Body of pancreas (tissue), 4 donors: ENCODE results near the gene RASSF10. TPM values are rescaled to one million over a fixed set of nuclear protein-coding genes. Genes with fewer than 3 reads are reported as not detected.

ENCODE experiments used
- ATAC-seq: fragments of 150-250 bp; one replicate; pipeline ENCODE4 v1.9.1; 2016
- DNase-seq, 4 donors: peaks; one replicate each; pipeline ENCODE4 v3.0.0-alpha.2; 2019
- H3K27ac ChIP-seq, 4 donors: fragments of 200-600 bp; sonication (generic); 1 replicate in 3 of 4; 2 replicates in 1 of 4; pipeline versions ENCODE4 v1.5.1 to v1.6.1; 2016 to 2019; ENCODE audit warnings: mild to moderate bottlenecking in 1 of 4, mixed read lengths in 1 of 4, moderate library complexity in 1 of 4
- H3K27me3 ChIP-seq, 2 donors: fragments of 200-600 bp; sonication (generic); one replicate each; pipeline ENCODE4 v1.6.0; 2016; ENCODE audit warnings: mild to moderate bottlenecking in 1 of 2
- H3K36me3 ChIP-seq, 2 donors: fragments of 200-600 bp; sonication (generic); replicated peaks in 1 of 2; 2 replicates each; pipeline ENCODE4 v1.5.1; 2016; ENCODE audit warnings: low read depth in 2 of 2; ENCODE audit not compliant: insufficient read depth in 1 of 2
- H3K4me1 ChIP-seq: fragments of 200-600 bp; sonication (generic); one replicate; pipeline ENCODE4 v1.6.0; 2016
- H3K4me3 ChIP-seq, 2 donors: fragments of 200-600 bp; sonication (generic); 1 replicate in 1 of 2; 2 replicates in 1 of 2; pipeline ENCODE4 v1.5.1; 2016 to 2019
- H3K9me3 ChIP-seq, 3 donors: fragments of 200-600 bp; sonication (generic); 1 replicate in 2 of 3; 2 replicates in 1 of 3; pipeline ENCODE4 v1.5.1; 2016
- POLR2A ChIP-seq, 3 donors: fragments of 450-650 bp; IDR thresholded peaks; one replicate each; pipeline ENCODE4 v1.6.1; 2016; ENCODE audit warnings: antibody characterized with exemption in 3 of 3, mild to moderate bottlenecking in 2 of 3
- WGBS, 2 donors: methylation state at CpG; one replicate each; pipeline ENCODE4 v1.1.5; 2017; 5-methylcytosine and 5-hydroxymethylcytosine counted together
- intact Hi-C: fragments of 100-400 bp; cut with DNase I; formaldehyde crosslinking; loops from one replicate; pipeline ENCODE4 v1.15.1; 2023
- total RNA-seq, 2 donors: library from RNA; depleted of rRNA; stranded (reverse); fragments of >200 nt; gene quantifications; one replicate each; pipeline ENCODE4 v1.1.0, GENCODE V29; 2016
- TF ChIP-seq, protein P1 (sequence below), 7 experiments: fragments of 450-650 bp in 4 of 7; fragments of 200-600 bp in 3 of 7; sonication (generic) in 3 of 7; IDR thresholded peaks; one replicate each; pipeline ENCODE4 v1.5.1; 2016 to 2019; ENCODE audit warnings: antibody characterized with exemption in 7 of 7

Gene RASSF10
- total RNA-seq, 2 donors from 2014 or later = not detected

- no peak for TF ChIP-seq POLR2A (IDR thresholded peaks at IDR 0.05)
- TF ChIP-seq, protein P1, sequence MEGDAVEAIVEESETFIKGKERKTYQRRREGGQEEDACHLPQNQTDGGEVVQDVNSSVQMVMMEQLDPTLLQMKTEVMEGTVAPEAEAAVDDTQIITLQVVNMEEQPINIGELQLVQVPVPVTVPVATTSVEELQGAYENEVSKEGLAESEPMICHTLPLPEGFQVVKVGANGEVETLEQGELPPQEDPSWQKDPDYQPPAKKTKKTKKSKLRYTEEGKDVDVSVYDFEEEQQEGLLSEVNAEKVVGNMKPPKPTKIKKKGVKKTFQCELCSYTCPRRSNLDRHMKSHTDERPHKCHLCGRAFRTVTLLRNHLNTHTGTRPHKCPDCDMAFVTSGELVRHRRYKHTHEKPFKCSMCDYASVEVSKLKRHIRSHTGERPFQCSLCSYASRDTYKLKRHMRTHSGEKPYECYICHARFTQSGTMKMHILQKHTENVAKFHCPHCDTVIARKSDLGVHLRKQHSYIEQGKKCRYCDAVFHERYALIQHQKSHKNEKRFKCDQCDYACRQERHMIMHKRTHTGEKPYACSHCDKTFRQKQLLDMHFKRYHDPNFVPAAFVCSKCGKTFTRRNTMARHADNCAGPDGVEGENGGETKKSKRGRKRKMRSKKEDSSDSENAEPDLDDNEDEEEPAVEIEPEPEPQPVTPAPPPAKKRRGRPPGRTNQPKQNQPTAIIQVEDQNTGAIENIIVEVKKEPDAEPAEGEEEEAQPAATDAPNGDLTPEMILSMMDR (IDR thresholded peaks at IDR 0.05) = no peak
- H3K4me1 ChIP-seq = peaks cover 15% of the 10 kb centered on the region
- ATAC-seq = no peak
- no peak overlapping the region for H3K27ac ChIP-seq
- no peaks in the 10 kb centered on the region for H3K9me3 ChIP-seq
- H3K4me3 ChIP-seq = no peak overlapping the region
- intact Hi-C loops = no loop called here
- no peak for DNase-seq
- no peaks in the 10 kb centered on the region for H3K36me3 ChIP-seq
- no peaks in the 10 kb centered on the region for H3K27me3 ChIP-seq
- 78% methylated on average over 3 of the region's 3 CpGs for WGBS, 2 donors
Observed at GRCh38 chr11:13029872-13030271, 20.8 kb downstream of the RASSF10 start.

GRCh38 chr11:13030857-13031256 is 21.7 kb downstream of the RASSF10 start:
- H3K27me3 ChIP-seq = no peaks in the 10 kb centered on the region
- 5 to 11% methylated on average over 3 of the region's 3 CpGs for WGBS, 2 donors
- peaks cover 15% of the 10 kb centered on the region for H3K4me1 ChIP-seq
- intact Hi-C loops = no loop called here
- ATAC-seq (peak; percentile 86), DNase-seq (peak; percentile 79 to 91 (median 86))
- H3K36me3 ChIP-seq = no peaks in the 10 kb centered on the region
- H3K27ac ChIP-seq = no peak overlapping the region
- H3K9me3 ChIP-seq = no peaks in the 10 kb centered on the region
- H3K4me3 ChIP-seq = no peak overlapping the region
- no peak for TF ChIP-seq POLR2A (IDR thresholded peaks at IDR 0.05)
- TF ChIP-seq, protein P1 (IDR thresholded peaks at IDR 0.05) = no peak

- Histone ChIP-seq H3K27me3 (no peaks in the 10 kb centered on the region), H3K4me1 (peaks cover 15% of the 10 kb centered on the region), H3K27ac (no peak overlapping the region), H3K9me3 (no peaks in the 10 kb centered on the region), H3K4me3 (no peak overlapping the region), H3K36me3 (no peaks in the 10 kb centered on the region)
- DNase-seq (no peak), ATAC-seq (no peak)
- intact Hi-C loops = no loop called here
- TF ChIP-seq, protein P1 (IDR thresholded peaks at IDR 0.05) = no peak
- no peak for TF ChIP-seq POLR2A (IDR thresholded peaks at IDR 0.05)
Observed at GRCh38 chr11:13031349-13031748, 22.2 kb downstream of the RASSF10 start.

- H3K27me3 ChIP-seq = no peaks in the 10 kb centered on the region
- no peaks in the 10 kb centered on the region for H3K36me3 ChIP-seq
- DNase-seq (no peak), ATAC-seq (no peak)
- H3K9me3 ChIP-seq = no peaks in the 10 kb centered on the region
- intact Hi-C loops = no loop called here
- peaks cover 15% of the 10 kb centered on the region for H3K4me1 ChIP-seq
- no peak overlapping the region for H3K27ac ChIP-seq
- TF ChIP-seq POLR2A (IDR thresholded peaks at IDR 0.05) = no peak
- TF ChIP-seq, protein P1 (IDR thresholded peaks at IDR 0.05) = no peak
- 92 to 96% methylated on average over 4 of the region's 4 CpGs for WGBS, 2 donors
- no peak overlapping the region for H3K4me3 ChIP-seq
Observed at GRCh38 chr11:13033760-13034533, 24.8 kb downstream of the RASSF10 start.

- Histone ChIP-seq H3K27me3 (no peaks in the 10 kb centered on the region), H3K27ac (no peak overlapping the region), H3K4me3 (no peak overlapping the region), H3K9me3 (no peaks in the 10 kb centered on the region), H3K36me3 (no peaks in the 10 kb centered on the region), H3K4me1 (peaks cover 8% of the 10 kb centered on the region)
- 88% methylated on average over 4 of the region's 4 CpGs for WGBS, 2 donors
- ATAC-seq (no peak), DNase-seq (no peak)
- intact Hi-C loops = no loop called here
- no peak for TF ChIP-seq POLR2A (IDR thresholded peaks at IDR 0.05)
- TF ChIP-seq, protein P1 (IDR thresholded peaks at IDR 0.05) = no peak
Observed at GRCh38 chr11:13035711-13036110, 26.6 kb downstream of the RASSF10 start.
